Mesendoderm (in vitro differentiated cells): Measurements from ENCODE around the gene ALG11.

Experiments
- DNase-seq: peaks from one replicate; pipeline ENCODE4 v3.0.0; 2013
- H2AK5ac ChIP-seq: 2 replicates; pipeline ENCODE4 v1.6.1; 2013; ENCODE audit warnings: low read length, inconsistent platforms
- H2BK120ac ChIP-seq: 2 replicates; pipeline ENCODE4 v1.6.1; 2013; ENCODE audit warnings: low read depth, mild to moderate bottlenecking, low read length, moderate library complexity, mixed read lengths
- H2BK15ac ChIP-seq: replicated peaks from 2 replicates; pipeline ENCODE4 v1.6.1; 2013; ENCODE audit warnings: low read depth, mild to moderate bottlenecking, moderate library complexity
- H2BK5ac ChIP-seq: 2 replicates; pipeline ENCODE4 v1.6.1; 2013; ENCODE audit warnings: low read length, inconsistent platforms
- H3K18ac ChIP-seq: 2 replicates; pipeline ENCODE4 v1.6.1; 2013; ENCODE audit warnings: mild to moderate bottlenecking, low read length, mixed read lengths
- H3K23ac ChIP-seq: one replicate; pipeline ENCODE4 v1.6.1; 2013; ENCODE audit warnings: low read length
- H3K27ac ChIP-seq: 2 replicates; pipeline ENCODE4 v1.5.1; 2013; ENCODE audit warnings: low read depth, mild to moderate bottlenecking, inconsistent platforms, low read length, moderate library complexity
- H3K27me3 ChIP-seq: 2 replicates; pipeline ENCODE4 v1.6.1; 2013; ENCODE audit warnings: low read length, control low read depth, mild to moderate bottlenecking, inconsistent platforms; ENCODE audit not compliant: insufficient read depth, poor library complexity
- H3K36me3 ChIP-seq: 2 replicates; pipeline ENCODE4 v1.6.1; 2013; ENCODE audit warnings: low read length, inconsistent platforms; ENCODE audit not compliant: control insufficient read depth, insufficient read depth
- H3K4ac ChIP-seq: one replicate; pipeline ENCODE4 v1.6.1; 2013; ENCODE audit warnings: low read depth, mild to moderate bottlenecking, low read length, moderate library complexity
- H3K4me1 ChIP-seq: 2 replicates; pipeline ENCODE4 v1.6.1; 2013; ENCODE audit warnings: low read depth, low read length, inconsistent platforms; ENCODE audit not compliant: control insufficient read depth
- H3K4me2 ChIP-seq: 2 replicates; pipeline ENCODE4 v1.6.1; 2013; ENCODE audit warnings: low read length
- H3K4me3 ChIP-seq: 2 replicates; pipeline ENCODE4 v1.5.1; 2013; ENCODE audit warnings: mild to moderate bottlenecking, low read length
- H3K56ac ChIP-seq: one replicate; pipeline ENCODE4 v1.6.1; 2013; ENCODE audit warnings: low read length
- H3K79me1 ChIP-seq: 2 replicates; pipeline ENCODE4 v1.6.1; 2013; ENCODE audit warnings: low read length, inconsistent platforms
- H3K79me2 ChIP-seq: 2 replicates; pipeline ENCODE4 v1.6.1; 2013; ENCODE audit warnings: mild to moderate bottlenecking, low read length; ENCODE audit not compliant: control insufficient read depth, insufficient read depth
- H3K9ac ChIP-seq: 2 replicates; pipeline ENCODE4 v1.6.1; 2013; ENCODE audit warnings: low read length, inconsistent platforms
- H4K5ac ChIP-seq: one replicate; pipeline ENCODE4 v1.6.1; 2013; ENCODE audit warnings: low read length
- H4K8ac ChIP-seq: one replicate; pipeline ENCODE4 v1.6.1; 2013; ENCODE audit warnings: low read depth, mild to moderate bottlenecking, control low read depth, low read length, moderate library complexity
- WGBS: extraction: QIAGEN DNeasy Blood & Tissue Kit; methylation state at CpG from one replicate; pipeline ENCODE4 v1.1.7; 2013; ENCODE audit warnings: low lambda C conversion rate, missing lambda C conversion rate; ENCODE audit not compliant: insufficient coverage; ENCODE audit errors: extremely low coverage; 5-methylcytosine and 5-hydroxymethylcytosine counted together

ALG11 gene

DNA sequence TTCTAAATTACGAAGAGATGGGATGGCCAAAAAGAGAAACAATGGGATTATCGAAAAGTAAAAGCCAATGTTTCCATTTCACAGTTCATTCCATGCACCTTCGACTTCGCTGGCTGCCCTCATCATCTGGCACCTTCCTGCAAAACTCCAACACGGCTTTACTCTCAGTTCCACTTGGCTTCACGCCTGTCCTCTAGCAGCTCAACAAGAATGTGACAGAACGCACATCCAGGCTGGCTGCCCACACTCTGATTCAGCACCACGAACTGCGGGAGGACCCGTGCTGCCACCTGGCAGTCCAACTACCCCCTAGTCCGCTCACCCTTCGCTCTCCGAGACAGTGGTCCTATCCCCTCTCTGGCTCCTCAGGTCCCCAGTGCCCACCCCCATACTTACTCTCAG is 12.7 kb upstream of the ALG11 start:
- no peak overlapping the region for H3K27ac ChIP-seq
- H3K36me3 ChIP-seq = no peaks in the 10 kb centered on the region
- H3K4me3 ChIP-seq = no peak overlapping the region
- no CpG with 5 or more reads among the region's 13 CpGs for WGBS
- H3K56ac ChIP-seq = no peak overlapping the region
- H3K4me2 ChIP-seq = no peak overlapping the region
- H3K18ac ChIP-seq = no peak overlapping the region
- H4K8ac ChIP-seq = no peak overlapping the region
- H3K79me2 ChIP-seq = no peaks in the 10 kb centered on the region
- no peak overlapping the region for H2BK5ac ChIP-seq
- H3K4me1 ChIP-seq = peaks cover 18% of the 10 kb centered on the region
- no peak overlapping the region for H3K4ac ChIP-seq
- H2BK15ac ChIP-seq = no peak overlapping the region
- no peaks in the 10 kb centered on the region for H3K79me1 ChIP-seq
- H2AK5ac ChIP-seq = no peak overlapping the region
- H4K5ac ChIP-seq = no peak overlapping the region
- H3K23ac ChIP-seq = no peak overlapping the region
- H3K9ac ChIP-seq = no peak overlapping the region
- no peak for DNase-seq
- H2BK120ac ChIP-seq = no peak overlapping the region
- no peaks in the 10 kb centered on the region for H3K27me3 ChIP-seq

DNA sequence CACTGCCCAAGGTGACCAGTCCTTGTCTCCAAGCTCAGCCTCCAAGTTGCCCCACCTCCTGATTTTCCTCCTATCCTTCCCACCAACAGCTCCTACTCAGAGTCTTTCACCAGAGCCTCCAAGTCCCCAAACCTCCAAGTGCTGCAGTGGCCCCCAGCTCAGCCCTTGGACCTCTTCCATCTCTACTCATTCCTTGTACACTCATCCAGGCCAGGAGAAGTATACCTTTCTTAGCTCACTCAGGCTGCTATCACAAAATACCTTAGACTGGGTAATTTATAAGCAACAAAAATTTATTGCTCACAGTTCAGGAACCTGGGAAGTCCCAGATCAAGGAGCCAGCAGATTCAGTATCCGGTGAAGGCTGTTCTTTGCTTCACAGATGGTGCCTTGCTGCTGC is 12.3 kb upstream of the ALG11 start:
- Histone ChIP-seq H3K27me3 (no peaks in the 10 kb centered on the region), H3K4me3 (no peak overlapping the region), H3K23ac (no peak overlapping the region), H3K4me2 (no peak overlapping the region), H3K18ac (no peak overlapping the region), H3K27ac (no peak overlapping the region), H2BK5ac (no peak overlapping the region), H3K79me1 (no peaks in the 10 kb centered on the region), H4K5ac (no peak overlapping the region), H3K4me1 (peaks cover 18% of the 10 kb centered on the region), H3K4ac (no peak overlapping the region), H3K9ac (no peak overlapping the region), H3K79me2 (no peaks in the 10 kb centered on the region), H2AK5ac (no peak overlapping the region), H2BK120ac (no peak overlapping the region), H3K56ac (no peak overlapping the region), H4K8ac (no peak overlapping the region), H3K36me3 (no peaks in the 10 kb centered on the region), H2BK15ac (no peak overlapping the region)
- no peak for DNase-seq
- WGBS = no CpG with 5 or more reads among the region's 1 CpG

DNA sequence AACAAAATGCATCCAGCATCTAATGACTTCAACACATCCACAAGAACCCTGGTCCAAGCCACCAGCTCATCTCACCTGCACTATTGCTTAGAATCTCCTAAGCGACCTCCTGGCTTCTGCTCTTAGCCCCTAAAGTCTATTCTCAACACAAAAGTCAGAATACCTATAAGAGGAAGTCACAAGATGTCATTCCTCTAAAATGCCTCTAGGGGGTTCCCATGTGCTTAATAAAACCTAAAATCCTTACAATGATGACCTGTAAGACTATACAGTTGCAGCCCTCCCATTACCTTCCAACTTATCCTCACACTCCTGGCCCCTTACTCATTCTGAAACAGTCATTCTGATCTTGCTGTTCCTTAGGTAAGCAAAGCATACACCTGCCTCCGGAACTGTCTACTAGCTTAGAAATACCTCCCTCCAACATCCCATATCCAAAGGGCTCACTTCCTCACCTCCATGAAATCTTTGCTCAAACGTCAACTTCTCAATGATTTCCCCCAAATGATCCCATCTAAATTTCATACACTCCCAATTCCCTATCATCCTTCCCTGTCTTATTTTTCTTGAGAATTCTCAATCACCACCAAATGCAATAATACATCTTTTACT is 11.0 kb upstream of the ALG11 start:
- Histone ChIP-seq H3K4ac (no peak overlapping the region), H3K36me3 (no peaks in the 10 kb centered on the region), H2BK5ac (no peak overlapping the region), H3K4me2 (no peak overlapping the region), H3K4me1 (peaks cover 15% of the 10 kb centered on the region), H2BK15ac (no peak overlapping the region), H3K79me1 (no peaks in the 10 kb centered on the region), H3K79me2 (no peaks in the 10 kb centered on the region), H2BK120ac (no peak overlapping the region), H3K56ac (no peak overlapping the region), H4K8ac (no peak overlapping the region), H3K4me3 (no peak overlapping the region), H4K5ac (no peak overlapping the region), H3K9ac (no peak overlapping the region), H3K27ac (no peak overlapping the region), H3K27me3 (no peaks in the 10 kb centered on the region), H2AK5ac (no peak overlapping the region), H3K23ac (no peak overlapping the region), H3K18ac (no peak overlapping the region)
- no CpG with 5 or more reads among the region's 3 CpGs for WGBS
- peak; percentile 71 for DNase-seq

GRCh38 chr13:52002361-52002760 is 9.8 kb upstream of the ALG11 start:
- WGBS = no CpG with 5 or more reads among the region's 4 CpGs
- DNase-seq = peak; percentile 69
- Histone ChIP-seq H3K4ac (no peak overlapping the region), H3K9ac (no peak overlapping the region), H3K27ac (no peak overlapping the region), H3K4me3 (no peak overlapping the region), H3K23ac (no peak overlapping the region), H4K5ac (no peak overlapping the region), H3K4me1 (peaks cover 12% of the 10 kb centered on the region), H2AK5ac (no peak overlapping the region), H3K36me3 (no peaks in the 10 kb centered on the region), H2BK5ac (no peak overlapping the region), H3K18ac (no peak overlapping the region), H4K8ac (no peak overlapping the region), H2BK120ac (no peak overlapping the region), H2BK15ac (no peak overlapping the region), H3K27me3 (no peaks in the 10 kb centered on the region), H3K79me1 (no peaks in the 10 kb centered on the region), H3K56ac (no peak overlapping the region), H3K79me2 (no peaks in the 10 kb centered on the region), H3K4me2 (no peak overlapping the region)

DNA sequence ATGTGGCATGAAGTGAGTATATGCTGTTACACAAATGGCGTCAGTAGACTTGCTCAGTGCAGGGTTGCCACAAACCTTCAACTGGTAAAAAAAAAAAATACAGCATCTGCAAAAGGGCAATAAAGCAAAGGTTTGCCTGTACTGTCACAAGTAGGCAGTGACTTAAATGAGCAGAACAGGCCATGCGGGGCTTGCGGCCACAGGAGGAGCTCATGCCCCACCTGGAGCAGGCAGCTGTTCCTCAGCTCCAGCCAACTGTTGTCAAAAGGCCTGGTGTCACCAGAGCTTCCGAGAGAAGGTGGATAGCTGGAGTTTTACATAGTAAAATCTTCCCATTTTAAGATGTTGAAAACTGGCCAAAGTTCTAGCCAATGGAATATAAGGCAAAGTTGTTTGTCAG is 8.7 kb upstream of the ALG11 start:
- no peaks in the 10 kb centered on the region for H3K27me3 ChIP-seq
- no peaks in the 10 kb centered on the region for H3K79me2 ChIP-seq
- no peak overlapping the region for H3K27ac ChIP-seq
- H4K8ac ChIP-seq = no peak overlapping the region
- H3K56ac ChIP-seq = no peak overlapping the region
- H2AK5ac ChIP-seq = no peak overlapping the region
- WGBS = no CpG with 5 or more reads among the region's 4 CpGs
- no peak overlapping the region for H2BK5ac ChIP-seq
- no peak overlapping the region for H4K5ac ChIP-seq
- H3K4me3 ChIP-seq = no peak overlapping the region
- H3K4me2 ChIP-seq = no peak overlapping the region
- H3K36me3 ChIP-seq = no peaks in the 10 kb centered on the region
- H3K23ac ChIP-seq = no peak overlapping the region
- H3K79me1 ChIP-seq = no peaks in the 10 kb centered on the region
- no peak overlapping the region for H2BK15ac ChIP-seq
- H3K4ac ChIP-seq = no peak overlapping the region
- no peak overlapping the region for H3K18ac ChIP-seq
- peaks cover 8% of the 10 kb centered on the region for H3K4me1 ChIP-seq
- no peak overlapping the region for H2BK120ac ChIP-seq
- peak; percentile 60 for DNase-seq
- no peak overlapping the region for H3K9ac ChIP-seq

DNA sequence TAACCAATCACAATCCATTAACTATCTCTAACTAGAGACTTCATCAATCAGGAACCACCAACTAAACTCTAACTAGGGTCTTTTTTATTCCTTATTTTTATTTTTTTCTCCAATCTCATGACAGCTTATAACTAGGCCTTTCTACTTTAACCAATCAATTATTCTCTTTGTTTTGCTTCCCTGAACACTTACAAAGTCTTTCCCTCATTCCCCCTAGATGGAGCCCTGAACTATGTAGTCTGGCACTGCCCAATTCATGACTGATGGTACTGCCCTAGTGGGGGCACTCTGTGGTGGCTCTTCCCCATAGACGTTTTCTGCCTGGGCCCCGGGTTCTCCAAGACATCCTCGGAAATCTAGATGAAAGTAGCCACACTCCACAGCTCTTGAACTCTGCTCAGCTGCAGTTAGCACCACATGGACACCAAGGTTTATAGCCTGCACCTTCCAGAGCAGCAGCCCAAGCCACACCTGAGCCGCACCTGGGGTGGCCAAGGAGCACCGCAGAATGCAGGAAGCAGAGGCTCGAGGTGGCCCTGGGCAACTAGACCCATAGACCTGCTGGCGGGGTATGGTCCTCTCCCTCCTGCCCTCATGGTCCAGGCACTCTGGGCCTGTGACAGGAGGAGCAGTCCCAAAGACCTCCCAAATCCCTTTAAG is 7.6 kb upstream of the ALG11 start:
- Histone ChIP-seq H3K4ac (no peak overlapping the region), H3K36me3 (no peaks in the 10 kb centered on the region), H3K79me1 (no peaks in the 10 kb centered on the region), H2AK5ac (no peak overlapping the region), H2BK120ac (no peak overlapping the region), H2BK15ac (no peak overlapping the region), H3K4me1 (no peaks in the 10 kb centered on the region), H3K56ac (no peak overlapping the region), H3K18ac (no peak overlapping the region), H3K4me2 (no peak overlapping the region), H4K5ac (no peak overlapping the region), H3K9ac (no peak overlapping the region), H3K4me3 (no peak overlapping the region), H3K27ac (no peak overlapping the region), H4K8ac (no peak overlapping the region), H3K27me3 (no peaks in the 10 kb centered on the region), H3K23ac (no peak overlapping the region), H2BK5ac (no peak overlapping the region), H3K79me2 (no peaks in the 10 kb centered on the region)
- no peak for DNase-seq
- WGBS = no CpG with 5 or more reads among the region's 7 CpGs
